NB4 (cell line): ENCODE results near the gene CIROP.

Source experiments
- MYC ChIP-seq: IDR thresholded peaks from 2 replicates; pipeline ENCODE4 v1.6.1; 2011; ENCODE audit warnings: low read depth, low read length
- POLR2A ChIP-seq: IDR thresholded peaks from 2 replicates; pipeline ENCODE4 v1.6.1; 2011; ENCODE audit warnings: mild to moderate bottlenecking; ENCODE audit not compliant: insufficient read length; ENCODE audit errors: extremely low read depth
- TF ChIP-seq, protein P1 (sequence below): IDR thresholded peaks from one replicate; pipeline ENCODE4 v1.5.1; 2012; ENCODE audit warnings: low read depth, low read length
- TF ChIP-seq, protein P2 (sequence below): IDR thresholded peaks from 2 replicates; pipeline ENCODE4 v1.6.1; 2011; ENCODE audit warnings: low read depth, low read length

GRCh38 chr14:23085458-23085857 is 19.3 kb downstream of the CIROP start:
- TF ChIP-seq, protein P1, sequence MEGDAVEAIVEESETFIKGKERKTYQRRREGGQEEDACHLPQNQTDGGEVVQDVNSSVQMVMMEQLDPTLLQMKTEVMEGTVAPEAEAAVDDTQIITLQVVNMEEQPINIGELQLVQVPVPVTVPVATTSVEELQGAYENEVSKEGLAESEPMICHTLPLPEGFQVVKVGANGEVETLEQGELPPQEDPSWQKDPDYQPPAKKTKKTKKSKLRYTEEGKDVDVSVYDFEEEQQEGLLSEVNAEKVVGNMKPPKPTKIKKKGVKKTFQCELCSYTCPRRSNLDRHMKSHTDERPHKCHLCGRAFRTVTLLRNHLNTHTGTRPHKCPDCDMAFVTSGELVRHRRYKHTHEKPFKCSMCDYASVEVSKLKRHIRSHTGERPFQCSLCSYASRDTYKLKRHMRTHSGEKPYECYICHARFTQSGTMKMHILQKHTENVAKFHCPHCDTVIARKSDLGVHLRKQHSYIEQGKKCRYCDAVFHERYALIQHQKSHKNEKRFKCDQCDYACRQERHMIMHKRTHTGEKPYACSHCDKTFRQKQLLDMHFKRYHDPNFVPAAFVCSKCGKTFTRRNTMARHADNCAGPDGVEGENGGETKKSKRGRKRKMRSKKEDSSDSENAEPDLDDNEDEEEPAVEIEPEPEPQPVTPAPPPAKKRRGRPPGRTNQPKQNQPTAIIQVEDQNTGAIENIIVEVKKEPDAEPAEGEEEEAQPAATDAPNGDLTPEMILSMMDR = no peak
- TF ChIP-seq, protein P2, sequence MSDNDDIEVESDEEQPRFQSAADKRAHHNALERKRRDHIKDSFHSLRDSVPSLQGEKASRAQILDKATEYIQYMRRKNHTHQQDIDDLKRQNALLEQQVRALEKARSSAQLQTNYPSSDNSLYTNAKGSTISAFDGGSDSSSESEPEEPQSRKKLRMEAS = no peak
- TF ChIP-seq POLR2A (no peak), MYC (no peak)
